GM03348 (cell line): ENCODE measurements around the gene TUBGCP6.

ENCODE experiments used
- DNase-seq: peaks from one replicate; pipeline ENCODE4 v3.0.0; 2012; ENCODE audit warnings: low spot score

Gene TUBGCP6

GRCh38 chr22:50262973-50263617 lies 18.3 kb upstream of the TUBGCP6 start:
- no peak for DNase-seq

DNA sequence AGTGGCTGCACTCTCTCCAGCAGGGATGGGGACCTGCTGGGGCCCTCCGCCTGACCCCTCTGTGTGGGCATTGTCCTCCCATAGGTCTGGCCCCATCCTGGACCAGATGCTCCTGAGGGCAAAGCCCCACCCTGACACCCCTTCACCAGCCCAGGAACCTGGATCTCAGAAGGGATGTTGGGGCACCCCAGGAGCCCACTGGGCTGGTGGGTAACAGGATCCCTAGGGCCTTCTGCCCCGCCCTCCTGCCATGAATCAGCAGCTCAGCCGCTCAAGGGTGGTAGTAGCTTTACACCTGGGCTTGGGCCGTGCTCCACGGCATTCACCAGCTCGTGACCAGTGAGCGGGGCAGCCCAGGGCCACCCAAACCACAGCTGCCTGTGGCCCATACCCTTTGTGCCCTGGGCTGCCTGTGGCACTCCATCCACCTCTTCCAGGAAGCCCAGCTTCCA lies 17.7 kb upstream of the TUBGCP6 start:
- DNase-seq = no peak

DNA sequence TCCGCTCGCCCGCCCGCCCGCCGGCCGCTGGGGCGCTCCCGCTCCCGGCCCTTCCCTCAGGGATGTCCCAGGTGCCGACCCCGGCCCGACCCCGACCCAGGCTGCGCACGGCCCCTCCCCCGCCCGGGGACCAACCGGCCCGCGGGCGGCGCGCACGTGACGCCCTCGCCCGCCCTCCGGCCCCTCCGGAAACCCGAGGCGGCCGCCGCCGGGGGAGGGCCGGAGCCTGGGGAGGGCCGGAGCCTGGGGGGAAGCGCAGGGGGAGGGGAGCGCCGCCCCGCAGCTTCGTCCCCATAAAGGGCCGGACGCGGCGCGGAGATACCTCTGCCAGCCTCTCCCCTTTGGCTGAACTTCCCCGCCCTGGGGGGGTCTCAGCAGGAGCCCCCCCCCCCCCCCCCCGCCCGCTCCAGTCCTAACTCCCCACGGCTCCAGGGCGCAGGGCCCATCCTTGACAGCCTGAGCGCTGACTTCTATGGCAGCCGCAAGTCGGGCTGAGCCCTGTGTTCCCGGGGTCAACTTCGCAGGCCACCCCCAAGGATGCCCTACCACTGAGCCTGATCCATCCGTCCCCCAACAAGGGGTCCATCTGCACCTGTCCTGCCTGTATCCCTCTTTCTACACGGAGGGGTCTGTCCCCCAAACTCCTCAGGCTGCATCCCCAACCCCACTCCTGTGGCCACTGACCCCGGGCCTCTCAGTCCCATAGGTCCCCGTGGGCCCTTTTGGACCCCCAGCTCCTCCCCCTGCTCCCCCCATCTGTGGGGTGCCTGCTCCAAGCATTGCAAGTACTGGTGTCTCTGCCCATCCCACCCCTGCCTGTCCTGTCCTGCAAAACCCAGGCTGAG lies 17.0 kb upstream of the TUBGCP6 start, which contains the start of gene MAPK12:
MAPK12 (minus strand) TSS at position 69 of the 845 bp plus-strand sequence. CDS start 174 bp downstream, outside the sequence.
- DNase-seq = peak; percentile 88

DNA sequence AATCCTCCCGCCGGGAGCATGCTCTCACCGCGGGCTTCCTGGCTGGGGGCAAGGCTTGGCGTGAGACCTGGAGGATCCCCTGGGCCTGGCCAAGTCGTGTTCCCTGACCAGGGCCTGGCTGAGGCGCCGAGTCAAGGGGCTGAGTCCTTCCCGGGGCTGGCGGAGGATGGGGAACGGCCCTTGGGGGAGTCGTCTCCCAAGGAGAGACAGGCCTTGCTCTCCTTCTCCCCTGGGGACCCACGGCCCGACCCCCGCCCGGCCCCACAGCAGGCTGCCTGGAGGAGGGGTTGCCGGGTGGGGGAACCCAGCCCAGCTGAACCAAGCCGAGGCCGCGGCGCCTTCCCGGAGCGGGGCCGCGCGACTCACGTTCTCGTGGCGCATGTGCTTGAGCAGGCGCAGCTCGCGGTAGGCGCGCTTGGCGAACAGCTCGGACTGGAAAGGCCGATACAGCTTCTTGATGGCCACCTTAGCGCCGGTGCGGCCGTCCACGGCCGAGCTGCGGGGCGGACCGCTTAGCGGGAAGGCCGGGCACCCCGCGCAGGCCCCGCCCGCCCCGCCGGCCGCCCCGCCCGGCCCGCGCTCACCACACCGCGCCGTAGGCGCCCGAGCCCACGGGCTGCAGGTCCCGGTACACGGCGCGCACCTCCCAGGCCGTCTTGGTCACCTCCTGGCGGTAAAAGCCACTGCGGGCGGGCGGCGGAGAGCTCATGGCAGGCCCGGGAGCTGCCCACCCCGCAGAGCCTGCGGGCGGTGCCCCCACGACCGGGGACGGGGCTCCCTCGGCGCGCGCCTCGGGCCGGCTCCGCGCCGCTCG lies 16.2 kb upstream of the TUBGCP6 start:
- DNase-seq = peak; percentile 76

DNA sequence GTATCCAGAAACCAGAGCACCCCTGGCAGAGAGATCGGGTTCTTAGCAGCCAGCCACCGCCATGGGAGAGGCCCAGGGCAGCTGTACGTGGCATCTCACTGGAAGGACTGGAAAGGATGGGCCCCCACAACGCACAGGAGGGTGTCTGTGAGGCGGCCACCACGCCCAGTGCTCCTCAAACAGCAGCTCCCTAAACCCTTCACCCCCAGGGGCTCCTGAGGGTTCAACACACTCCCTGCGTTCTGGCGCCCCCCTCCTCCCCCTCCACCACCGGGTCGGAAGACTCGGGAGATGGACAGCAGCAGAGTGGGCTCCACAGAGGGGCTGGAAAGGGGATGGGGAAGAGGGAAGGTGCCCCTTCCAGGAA lies 15.6 kb upstream of the TUBGCP6 start:
- DNase-seq = peak; percentile 37

DNA sequence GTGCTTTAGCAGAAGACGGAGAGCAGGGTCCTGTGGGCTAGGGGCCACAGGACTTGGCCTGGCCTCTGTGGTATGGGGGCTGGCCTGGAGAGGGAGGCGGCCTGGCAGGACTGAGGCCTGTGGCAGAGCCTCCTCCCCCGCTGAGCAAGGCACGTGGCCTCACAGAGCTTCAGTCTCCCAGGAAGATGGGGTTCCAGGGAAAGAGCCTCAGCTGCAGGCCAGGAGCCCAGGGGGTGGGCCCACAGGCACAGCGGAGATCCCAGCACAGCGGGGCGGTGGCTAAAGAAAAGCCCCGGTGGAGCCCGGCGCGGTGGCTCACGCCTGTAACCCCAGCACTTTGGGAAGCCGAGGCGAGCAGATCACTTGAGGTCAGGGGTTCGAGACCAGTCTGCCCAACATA lies 14.5 kb upstream of the TUBGCP6 start:
- no peak for DNase-seq

DNA sequence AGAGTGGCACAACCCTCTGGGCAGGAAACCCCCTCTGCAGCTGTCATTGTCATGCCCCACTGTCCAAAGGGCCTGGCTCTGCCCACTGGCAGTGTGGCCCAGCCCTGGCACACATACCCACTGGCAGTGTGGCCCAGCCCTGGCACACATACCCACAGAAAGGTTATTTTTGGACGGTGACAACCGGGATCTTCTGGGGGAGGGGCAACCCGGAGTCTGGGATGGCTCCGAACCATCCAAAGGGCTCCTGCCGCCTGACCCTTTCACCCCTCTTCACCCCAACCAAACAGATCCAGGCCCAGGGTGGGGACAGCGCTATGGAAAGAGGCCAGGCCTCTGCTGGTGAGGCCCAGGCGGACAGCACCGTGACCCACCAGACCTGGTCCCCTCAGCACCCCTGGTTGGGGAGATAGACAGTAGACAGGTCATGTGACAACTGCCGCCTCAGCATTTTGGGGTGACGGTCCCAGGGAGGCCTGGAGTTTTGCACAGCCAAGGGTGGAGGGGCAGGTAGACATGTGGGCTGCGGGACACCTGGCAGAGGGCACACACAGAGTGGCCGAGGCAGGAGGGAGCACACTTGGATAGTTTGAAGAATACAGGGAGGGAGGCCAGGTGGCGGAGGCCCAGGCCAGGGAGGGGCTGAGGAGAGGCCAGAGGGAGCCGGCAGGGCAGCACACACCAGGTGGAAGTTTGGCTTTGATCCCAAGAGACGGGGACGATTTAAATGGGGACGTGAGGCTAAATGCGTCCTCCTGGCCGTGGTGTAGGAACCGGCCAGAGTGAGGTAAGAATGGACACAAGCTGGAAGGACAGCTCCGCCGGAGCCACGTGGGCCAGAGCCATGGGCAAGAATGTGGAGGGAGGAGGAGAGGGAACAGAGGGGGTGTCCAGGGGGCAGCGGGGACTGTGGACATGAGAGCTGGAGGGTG lies 13.8 kb upstream of the TUBGCP6 start:
- DNase-seq = no peak

- DNase-seq = no peak
Observed at GRCh38 chr22:50257451-50258360, 12.9 kb upstream of the TUBGCP6 start.

DNA sequence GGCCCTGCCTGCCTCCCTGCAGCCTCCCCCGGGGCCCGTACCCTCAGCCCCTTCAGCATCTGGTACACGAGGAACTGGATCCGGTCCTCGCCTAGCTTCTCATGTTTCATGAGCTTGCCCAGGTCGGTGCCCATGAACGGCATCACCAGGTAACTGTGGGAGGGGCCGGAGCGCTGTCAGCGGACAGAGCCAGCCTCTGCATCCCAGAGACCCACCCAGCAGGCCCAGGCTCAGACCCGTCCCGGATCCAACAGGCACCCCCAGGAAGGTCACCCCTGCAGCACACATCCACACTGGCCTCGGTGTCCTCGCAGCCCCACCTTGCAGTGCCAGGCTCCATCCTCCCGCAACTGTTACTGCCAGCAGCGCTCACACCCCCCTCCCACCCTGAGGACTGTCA lies 12.2 kb upstream of the TUBGCP6 start:
- no peak for DNase-seq

GRCh38 chr22:50256258-50256862 lies 11.5 kb upstream of the TUBGCP6 start:
- DNase-seq = no peak

GRCh38 chr22:50255607-50256006 lies 10.8 kb upstream of the TUBGCP6 start:
- no peak for DNase-seq

GRCh38 chr22:50255099-50255498 lies 10.3 kb upstream of the TUBGCP6 start:
- no peak for DNase-seq

GRCh38 chr22:50253941-50254340 lies 9.1 kb upstream of the TUBGCP6 start:
- no peak for DNase-seq

GRCh38 chr22:50253046-50253915 lies 8.5 kb upstream of the TUBGCP6 start:
- no peak for DNase-seq

DNA sequence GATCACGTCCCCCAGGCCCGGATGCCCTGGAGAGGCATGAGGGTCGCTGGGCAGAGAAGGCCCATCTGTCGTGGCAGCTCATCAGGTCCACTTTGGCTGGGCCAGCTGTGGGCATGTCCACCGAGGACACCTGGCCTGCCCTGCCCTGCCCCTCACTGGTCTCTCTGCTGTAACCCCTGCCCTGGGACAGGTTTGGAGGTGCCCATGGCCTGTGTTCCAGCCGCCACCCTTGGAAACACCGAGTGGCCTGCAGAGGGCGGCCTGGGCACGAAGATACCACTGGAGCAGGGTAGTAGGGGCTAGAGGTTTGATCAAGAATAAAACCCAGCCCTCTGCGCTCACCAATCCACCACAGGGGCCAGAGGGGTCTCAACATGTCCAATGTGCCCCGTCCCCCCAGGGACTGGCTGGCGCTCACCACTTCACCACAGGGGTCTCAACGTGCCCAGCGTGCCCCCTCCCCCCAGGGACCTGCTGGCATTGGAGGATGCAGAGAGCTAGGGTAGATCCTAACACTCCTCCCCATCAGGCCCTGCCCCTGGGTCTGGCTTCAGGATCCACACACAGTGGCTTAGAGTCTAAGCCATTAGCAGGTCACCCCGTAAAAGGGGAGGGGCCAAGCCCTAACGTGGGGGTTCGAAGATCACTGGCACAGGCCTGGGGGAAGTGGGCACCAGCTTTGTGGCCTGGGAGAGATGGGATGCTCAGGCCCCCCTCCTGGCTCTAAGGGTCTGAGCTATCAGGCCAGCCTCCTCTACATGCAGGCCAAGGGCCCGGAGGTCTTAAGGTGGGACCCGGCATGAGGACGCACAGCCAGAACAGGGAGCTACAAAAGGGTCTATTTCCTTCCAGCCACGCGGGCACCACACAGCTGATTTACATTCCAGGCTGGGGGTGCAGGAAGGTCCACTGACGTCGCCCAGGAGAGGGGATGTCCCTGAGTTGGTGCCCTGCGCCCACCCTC lies 7.5 kb upstream of the TUBGCP6 start:
- DNase-seq = peak; percentile 82

- no peak for DNase-seq
Observed at GRCh38 chr22:50251477-50252081, 6.8 kb upstream of the TUBGCP6 start.
